CD4-positive, alpha-beta T cell treated with Interleukin-6 for 4 hours (primary cell): Measurements from ENCODE around the gene FHL3.

Experiments
- DNase-seq: peaks from one replicate; pipeline ENCODE4 v3.0.0-alpha.2; 2020; ENCODE audit warnings: mixed read lengths

Gene FHL3

DNA sequence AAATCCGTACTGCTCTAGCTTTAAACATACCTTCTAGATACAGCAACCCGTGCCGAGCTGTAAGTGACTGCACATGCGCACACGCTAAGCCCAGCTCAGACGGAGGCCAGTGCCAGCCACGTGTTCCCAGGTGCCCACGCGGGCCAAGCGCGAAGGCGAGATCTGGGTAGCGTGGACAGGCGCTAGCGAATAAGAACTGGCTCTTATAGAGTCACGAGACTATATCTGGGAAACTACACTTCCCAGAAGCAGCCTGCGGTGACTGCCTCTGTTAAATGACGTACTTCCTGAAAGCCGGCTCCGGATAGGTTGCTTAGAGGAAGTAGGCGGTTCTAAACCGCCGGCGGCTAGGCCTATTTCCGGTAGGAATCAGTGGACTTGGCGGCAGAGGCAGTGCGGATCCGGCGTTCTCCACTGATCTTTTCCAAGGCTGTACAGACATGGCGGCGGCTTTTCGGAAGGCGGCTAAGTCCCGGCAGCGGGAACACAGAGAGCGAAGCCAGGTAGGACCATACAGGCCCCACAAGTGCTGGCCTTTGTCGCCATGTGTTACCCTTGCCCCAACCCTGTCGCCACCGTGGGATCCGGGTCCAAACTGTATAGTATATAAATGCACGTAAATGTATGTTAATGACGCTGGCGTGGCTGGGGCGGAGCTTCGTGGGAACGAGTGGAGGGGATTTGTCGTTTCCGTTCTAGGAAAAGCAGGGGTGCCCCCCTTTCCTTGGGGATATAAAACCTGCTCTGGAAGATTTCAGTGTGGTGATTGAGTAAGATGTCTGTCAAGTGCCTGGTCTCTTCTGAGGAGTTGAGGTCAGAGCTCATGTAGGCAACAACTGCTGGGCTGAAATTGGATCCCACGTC lies 7.3 kb upstream of the FHL3 start, which contains the start of gene UTP11:
UTP11 (plus strand) TSS at position 372 of the 864 bp plus-strand sequence; CDS start at position 441, 69 bp downstream.
- DNase-seq: peak; percentile 87

- no peak for DNase-seq
These were observed 4.5 kb upstream of the FHL3 start for GRCh38 chr1:38009841-38010180.

- DNase-seq: peak; percentile 59
These were observed 4.0 kb upstream of the FHL3 start for GRCh38 chr1:38009088-38009840.

- DNase-seq: no peak
These were observed 904 bp upstream of the FHL3 start for GRCh38 chr1:38006008-38006828.

DNA sequence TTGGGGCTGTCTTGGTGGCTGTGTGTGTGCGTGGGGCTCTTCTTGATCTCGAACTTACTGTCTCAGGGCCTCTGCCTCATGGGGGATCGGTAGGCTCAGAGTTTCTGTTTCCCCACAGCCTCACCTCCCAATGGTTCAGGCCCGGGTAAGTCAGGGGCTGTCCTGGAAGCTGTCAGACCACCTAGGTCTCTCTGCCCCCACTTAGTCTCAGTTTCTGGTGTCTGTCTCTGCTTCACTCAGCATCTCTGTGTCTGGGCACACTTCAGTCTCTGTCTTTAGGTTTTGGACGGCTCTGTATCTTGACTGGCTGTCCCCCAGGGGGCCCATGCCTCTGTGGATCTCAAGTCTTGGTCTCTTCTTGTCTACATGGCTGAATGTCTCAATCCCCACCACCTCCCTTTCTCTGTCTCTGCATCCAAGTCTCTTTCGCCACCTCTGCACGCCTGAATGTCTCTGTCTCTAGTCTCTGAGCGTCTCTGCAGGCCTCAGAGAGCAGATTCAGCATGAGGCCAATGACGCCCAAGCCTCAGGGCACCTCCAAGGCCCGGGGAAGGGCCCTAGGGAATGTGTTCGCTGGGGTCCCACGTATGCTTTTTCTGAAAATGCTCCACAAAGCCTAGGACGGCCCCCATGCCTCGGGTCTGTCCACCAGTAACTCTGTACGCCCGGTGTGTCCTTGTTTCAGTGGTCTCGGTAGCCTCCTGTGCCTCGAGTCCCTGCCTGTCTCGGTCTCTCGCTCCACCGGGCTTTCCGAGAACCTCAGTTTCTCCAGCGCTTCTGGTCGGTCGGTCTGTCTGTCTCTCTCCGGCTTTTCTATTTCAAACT lies 818 bp downstream of the FHL3 start:
- peak; percentile 26 for DNase-seq

DNA sequence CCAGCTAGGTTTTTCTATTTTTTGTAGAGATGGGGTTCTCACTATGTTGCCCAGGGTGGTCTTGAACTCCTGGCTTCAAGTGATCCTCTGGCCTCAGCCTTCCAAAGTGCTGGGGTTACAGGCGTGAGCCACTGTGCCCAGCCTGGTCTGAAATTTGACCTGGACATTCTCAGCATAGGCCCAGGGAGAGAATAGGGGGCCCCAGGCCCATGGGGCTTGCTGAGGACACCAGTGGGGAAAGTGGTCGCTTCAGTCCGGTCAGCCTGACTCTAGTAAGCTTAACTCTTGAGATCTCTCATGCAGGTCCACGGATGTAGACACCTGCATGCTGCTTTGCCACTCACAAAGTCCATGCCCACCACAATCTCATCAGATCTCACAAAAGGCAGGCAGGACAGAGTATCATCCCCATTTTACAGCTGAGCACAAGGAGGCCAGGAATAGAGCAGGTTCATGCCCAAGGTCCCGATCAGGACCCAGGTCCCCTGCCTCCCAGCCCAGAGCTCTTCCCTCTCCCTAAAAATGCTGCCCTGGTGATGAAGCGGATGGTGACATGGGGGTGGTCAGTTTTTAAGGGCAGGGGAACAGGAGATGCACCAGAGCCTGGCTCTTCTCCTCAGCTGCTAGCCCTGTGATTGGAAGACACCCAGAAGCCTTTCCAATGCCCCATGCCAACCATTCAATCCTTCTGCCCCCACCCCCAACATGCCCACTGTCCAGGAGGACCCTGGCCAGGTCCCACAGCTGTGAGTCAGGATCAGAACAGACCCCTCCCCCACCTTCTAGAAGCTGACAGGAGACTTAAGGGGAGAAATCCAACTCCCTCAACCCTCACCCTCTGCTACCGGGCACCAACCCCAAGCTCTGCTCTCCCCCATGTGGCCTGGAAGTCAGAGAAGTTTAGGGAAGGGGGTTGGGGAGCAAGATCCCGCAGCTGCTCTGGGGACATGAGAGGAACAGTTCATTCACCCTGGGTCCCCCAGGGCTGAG lies 1.8 kb downstream of the FHL3 start:
- no peak for DNase-seq

GRCh38 chr1:38000529-38001455 lies 4.5 kb downstream of the FHL3 start:
- no peak for DNase-seq

DNA sequence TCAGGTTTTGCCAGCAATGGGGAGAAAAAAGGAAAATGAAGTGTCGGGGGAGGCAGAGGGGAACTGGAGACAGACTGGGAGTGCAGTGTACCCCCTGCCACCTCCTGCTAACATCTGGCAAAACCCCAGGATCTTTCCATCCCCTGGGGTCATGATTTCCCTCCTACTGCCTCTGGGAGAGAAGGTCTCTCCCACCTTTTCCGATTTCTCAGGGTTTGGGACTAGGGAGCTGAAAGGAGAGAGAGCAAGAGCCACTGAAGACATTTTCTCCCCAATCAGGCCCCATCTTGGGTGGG lies 5.1 kb downstream of the FHL3 start:
- DNase-seq: no peak

- DNase-seq: peak; percentile 29
These were observed 5.7 kb downstream of the FHL3 start for GRCh38 chr1:37999430-38000232.

- DNase-seq: no peak
These were observed 6.3 kb downstream of the FHL3 start for GRCh38 chr1:37998913-37999429.

DNA sequence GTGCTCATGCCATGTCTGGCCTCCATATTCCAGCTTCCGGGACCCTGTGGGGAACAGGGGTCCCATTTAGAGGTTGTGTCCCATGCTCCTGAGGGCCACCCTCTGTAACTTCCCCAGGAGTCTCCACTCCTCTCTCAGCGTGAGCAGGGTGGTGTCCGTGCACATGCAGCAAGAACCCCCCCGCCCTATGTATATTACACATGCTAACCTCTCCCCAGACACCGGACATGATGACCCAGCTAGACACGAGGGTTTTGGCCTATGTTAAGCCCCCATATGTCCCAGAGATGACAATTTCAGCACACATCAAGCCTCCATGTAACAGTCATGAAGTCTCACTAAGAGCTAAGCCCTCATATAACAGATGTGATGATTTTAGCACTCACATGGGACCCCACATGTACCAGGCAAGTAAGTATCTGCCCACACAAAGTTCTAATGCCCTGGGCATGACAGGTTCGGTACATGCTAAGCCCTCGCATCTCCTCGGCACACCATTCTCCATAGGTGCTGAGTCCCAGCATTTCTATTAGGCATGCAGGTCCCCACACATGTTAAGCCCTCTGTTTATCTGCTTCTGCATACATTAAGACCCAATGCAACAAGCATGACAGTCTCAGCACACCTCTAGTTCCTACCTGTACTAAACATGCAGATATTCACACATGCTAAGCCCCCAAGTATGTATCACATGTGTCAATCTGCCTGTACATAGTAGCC lies 7.1 kb downstream of the FHL3 start:
- no peak for DNase-seq

DNA sequence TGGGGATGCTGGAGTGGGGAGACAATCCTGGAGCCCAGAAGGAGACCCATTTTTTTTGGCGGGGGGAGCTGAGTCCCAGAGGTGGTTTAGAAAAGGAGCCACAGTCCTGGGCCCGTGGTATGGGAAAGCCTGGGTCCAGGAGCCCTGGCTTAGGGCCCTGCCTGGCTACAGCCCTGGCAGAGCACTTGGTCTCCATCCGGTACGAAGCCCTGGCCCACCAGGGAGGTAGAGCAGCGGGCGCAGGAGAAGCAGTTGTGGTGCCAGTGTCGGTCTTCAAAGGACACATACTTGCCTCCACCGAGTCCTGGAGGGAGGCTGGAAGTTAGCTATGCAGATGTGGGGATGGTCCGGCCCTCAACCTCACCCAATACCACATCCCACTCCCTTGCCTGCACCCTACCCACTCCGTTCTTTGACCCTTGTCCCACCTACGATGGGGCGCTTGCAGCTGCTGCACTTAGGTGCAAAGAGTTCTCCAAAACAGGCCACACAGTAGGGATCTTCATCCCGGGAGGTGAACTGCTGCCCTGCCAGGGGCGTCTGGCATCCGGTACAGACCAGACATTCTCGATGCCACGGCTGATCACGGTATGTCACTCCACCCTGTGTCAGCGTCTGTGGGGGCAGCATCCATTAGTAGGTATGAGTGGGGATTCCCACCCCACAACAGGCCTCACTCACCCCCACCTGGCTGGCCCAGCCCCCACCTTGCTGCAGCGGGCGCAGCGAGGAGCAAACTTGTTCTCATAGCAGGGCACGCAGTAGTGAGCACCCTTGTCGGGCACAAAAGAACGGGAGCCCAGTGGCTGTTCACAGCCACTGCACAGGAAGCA lies 7.8 kb downstream of the FHL3 start:
- no peak for DNase-seq

GRCh38 chr1:37995751-37996345 lies 9.5 kb downstream of the FHL3 start:
- DNase-seq: peak; percentile 22

DNA sequence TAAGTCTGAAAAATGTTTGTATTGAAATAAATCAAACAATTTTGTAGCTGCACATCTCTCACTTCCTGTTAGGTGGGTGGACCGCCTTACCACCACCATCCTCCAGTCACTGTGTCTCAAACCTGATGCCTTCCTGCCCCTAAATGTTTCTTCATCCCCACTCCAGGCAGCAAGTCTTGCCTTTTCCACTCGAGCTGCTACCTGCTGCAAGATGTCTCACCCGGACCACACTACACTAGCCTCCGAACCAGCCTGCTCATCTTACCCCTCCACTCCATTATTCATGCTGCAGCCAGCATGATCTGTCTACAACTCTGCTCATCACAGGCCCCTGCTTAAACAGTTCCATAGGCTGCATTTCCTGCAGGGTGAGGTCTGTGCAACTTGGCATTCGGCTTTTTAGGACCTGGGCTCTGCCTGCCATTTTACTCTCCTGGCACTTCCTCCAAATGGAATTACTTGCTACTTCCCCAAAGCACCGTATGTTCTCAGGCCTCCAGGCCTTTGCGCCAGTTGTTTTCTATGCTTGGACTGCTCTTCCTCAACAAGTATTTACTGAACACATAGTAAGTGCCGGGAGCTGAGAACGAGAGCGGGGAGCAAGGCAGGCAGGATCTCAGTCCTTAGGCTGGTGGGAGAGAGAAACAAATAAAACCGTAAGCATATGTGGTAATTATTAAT lies 10.3 kb downstream of the FHL3 start:
- peak; percentile 19 for DNase-seq

GRCh38 chr1:37989361-37989930 lies 15.9 kb downstream of the FHL3 start:
- peak; percentile 55 for DNase-seq

GRCh38 chr1:37987679-37988078 lies 17.6 kb downstream of the FHL3 start:
- DNase-seq: no peak
